Common myeloid progenitor, CD34-positive (primary cell): Measurements from ENCODE around the gene UPF3A. TPM values are rescaled to one million over a fixed set of nuclear protein-coding genes. Genes with fewer than 3 reads are reported as not detected.

Experiments used
- CTCF ChIA-PET: fragments of 350-600 bp; sonication (Branson Sonifier 250); formaldehyde crosslinking; loops from one replicate; lab custom pipeline; 2021; ENCODE audit warnings: antibody characterized with exemption; lab: Charles Lee
- POLR2A ChIA-PET: fragments of 350-600 bp; sonication (Branson Sonifier 250); formaldehyde crosslinking; loops from one replicate; lab custom pipeline; 2021; ENCODE audit warnings: antibody characterized with exemption; lab: Charles Lee
- DNase-seq, 3 donors: peaks; one replicate each; pipeline versions ENCODE4 v3.0.0 to v3.0.0-alpha.2; 2013
- H3K27ac ChIP-seq, 2 experiments: 1 replicate in 1 of 2; 2 replicates in 1 of 2; pipeline ENCODE4 v1.7.0; 2013; ENCODE audit warnings: inconsistent platforms in 2 of 2, low read length in 2 of 2, mild to moderate bottlenecking in 2 of 2, low read depth in 1 of 2, moderate library complexity in 1 of 2; ENCODE audit not compliant: severe bottlenecking in 2 of 2, insufficient read depth in 1 of 2, poor library complexity in 1 of 2
- H3K27me3 ChIP-seq, 5 experiments: replicated peaks in 2 of 5; 1 replicate in 3 of 5; 2 replicates in 2 of 5; pipeline versions ENCODE4 v1.6.1 to v1.7.0; 2013; ENCODE audit warnings: low read length in 4 of 5, mild to moderate bottlenecking in 2 of 5, moderate library complexity in 2 of 5, inconsistent platforms in 1 of 5; ENCODE audit not compliant: insufficient read depth in 5 of 5, control insufficient read depth in 4 of 5
- H3K36me3 ChIP-seq, 4 experiments: 1 replicate in 2 of 4; 2 replicates in 2 of 4; pipeline versions ENCODE4 v1.6.1 to v1.7.0; 2013; ENCODE audit warnings: low read length in 3 of 4, control low read depth in 1 of 4, mild to moderate bottlenecking in 1 of 4; ENCODE audit not compliant: control insufficient read depth in 4 of 4, insufficient read depth in 4 of 4
- H3K4me1 ChIP-seq, 4 experiments: 1 replicate in 3 of 4; 2 replicates in 1 of 4; pipeline versions ENCODE4 v1.6.1 to v1.7.1; 2013; ENCODE audit warnings: low read length in 3 of 4, mild to moderate bottlenecking in 3 of 4, control low read depth in 1 of 4, inconsistent platforms in 1 of 4, moderate library complexity in 1 of 4; ENCODE audit not compliant: control insufficient read depth in 4 of 4, insufficient read depth in 4 of 4; ENCODE audit errors: control extremely low read depth in 1 of 4
- H3K4me3 ChIP-seq, 7 experiments: 1 replicate in 4 of 7; 2 replicates in 3 of 7; pipeline versions ENCODE4 v1.5.1 to v1.7.0; 2013; ENCODE audit warnings: mild to moderate bottlenecking in 7 of 7, low read length in 6 of 7, moderate library complexity in 6 of 7, inconsistent platforms in 2 of 7, low read depth in 2 of 7, control low read depth in 1 of 7; ENCODE audit not compliant: insufficient read depth in 4 of 7, control insufficient read depth in 1 of 7; ENCODE audit errors: extremely low read depth in 1 of 7
- H3K9me3 ChIP-seq, 5 experiments: 1 replicate in 4 of 5; 2 replicates in 1 of 5; pipeline versions ENCODE4 v1.6.1 to v1.7.1; 2013; ENCODE audit warnings: low read length in 4 of 5, mild to moderate bottlenecking in 2 of 5, inconsistent platforms in 1 of 5, low read depth in 1 of 5, moderate library complexity in 1 of 5; ENCODE audit not compliant: control insufficient read depth in 4 of 5, insufficient read depth in 2 of 5; ENCODE audit errors: control extremely low read depth in 1 of 5
- WGBS: methylation state at CpG from one replicate; pipeline ENCODE4 v1.1.5; 2013; ENCODE audit not compliant: insufficient coverage; 5-methylcytosine and 5-hydroxymethylcytosine counted together
- polyA plus RNA-seq: library from polyadenylated mRNA; unstranded; fragments of 120-200 nt; gene quantifications from one replicate; pipeline ENCODE4 v1.2.1, GENCODE V29; 2013

UPF3A gene, protein sequence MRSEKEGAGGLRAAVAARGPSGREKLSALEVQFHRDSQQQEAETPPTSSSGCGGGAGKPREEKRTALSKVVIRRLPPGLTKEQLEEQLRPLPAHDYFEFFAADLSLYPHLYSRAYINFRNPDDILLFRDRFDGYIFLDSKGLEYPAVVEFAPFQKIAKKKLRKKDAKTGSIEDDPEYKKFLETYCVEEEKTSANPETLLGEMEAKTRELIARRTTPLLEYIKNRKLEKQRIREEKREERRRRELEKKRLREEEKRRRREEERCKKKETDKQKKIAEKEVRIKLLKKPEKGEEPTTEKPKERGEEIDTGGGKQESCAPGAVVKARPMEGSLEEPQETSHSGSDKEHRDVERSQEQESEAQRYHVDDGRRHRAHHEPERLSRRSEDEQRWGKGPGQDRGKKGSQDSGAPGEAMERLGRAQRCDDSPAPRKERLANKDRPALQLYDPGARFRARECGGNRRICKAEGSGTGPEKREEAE
- 81.9 TPM for polyA plus RNA-seq

DNA sequence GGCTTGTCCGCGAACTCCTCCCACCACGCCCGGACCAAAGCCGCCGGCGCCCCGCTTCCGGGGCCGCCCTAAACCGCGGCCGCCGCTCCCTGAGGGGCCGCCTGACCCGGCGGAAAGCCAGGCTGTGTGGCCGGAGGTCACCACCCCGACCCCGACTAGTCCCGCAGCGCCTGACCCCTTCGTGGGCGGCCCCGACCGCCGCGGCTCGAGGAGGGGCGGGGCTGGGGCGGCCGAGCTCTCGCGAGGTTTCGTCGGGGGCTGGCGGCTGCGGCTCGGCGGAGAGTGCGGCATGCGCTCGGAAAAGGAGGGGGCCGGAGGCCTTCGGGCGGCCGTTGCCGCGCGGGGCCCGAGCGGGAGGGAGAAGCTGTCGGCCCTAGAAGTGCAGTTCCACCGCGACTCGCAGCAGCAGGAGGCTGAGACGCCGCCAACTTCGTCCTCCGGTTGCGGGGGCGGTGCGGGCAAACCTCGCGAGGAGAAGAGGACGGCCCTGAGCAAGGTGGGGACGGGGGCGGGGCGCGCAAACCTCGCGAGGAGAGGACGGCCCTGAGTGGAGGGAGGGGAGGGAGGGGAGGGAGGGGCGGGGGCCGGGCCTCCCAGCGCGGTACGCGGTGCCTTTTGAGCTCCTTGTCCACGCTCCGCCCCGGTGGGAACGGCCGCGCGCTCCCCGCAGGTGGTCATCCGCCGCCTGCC is at the start of gene UPF3A:
UPF3A (plus strand) TSS at position 251 of the 690 bp plus-strand sequence; CDS start at position 290, 39 bp downstream.
- Histone ChIP-seq H3K36me3 (peaks cover 5 to 30% (median 12%) of the 10 kb centered on the region in 4 experiments), H3K4me3 (peak within 1 kb of the TSS; percentile 67 to 93 (median 85)), H3K27me3 (no peaks in the 10 kb centered on the region), H3K9me3 (no peaks in the 10 kb centered on the region), H3K4me1 (peaks cover 5 to 38% (median 23%) of the 10 kb centered on the region in 4 experiments), H3K27ac (peak within 1 kb of the TSS; percentile 89 to 95)
- DNase-seq, result peak; percentile 93 to 96 (median 96)
- 0% methylated on average over 35 of the region's 89 CpGs for WGBS
- CTCF ChIA-PET, result no interaction called here
- POLR2A ChIA-PET, result interaction anchor here (1.2 kb wide), 1 partner anchor 33 kb away, joined by 4 read pairs; the partner anchor contains the start of gene CHAMP1

DNA sequence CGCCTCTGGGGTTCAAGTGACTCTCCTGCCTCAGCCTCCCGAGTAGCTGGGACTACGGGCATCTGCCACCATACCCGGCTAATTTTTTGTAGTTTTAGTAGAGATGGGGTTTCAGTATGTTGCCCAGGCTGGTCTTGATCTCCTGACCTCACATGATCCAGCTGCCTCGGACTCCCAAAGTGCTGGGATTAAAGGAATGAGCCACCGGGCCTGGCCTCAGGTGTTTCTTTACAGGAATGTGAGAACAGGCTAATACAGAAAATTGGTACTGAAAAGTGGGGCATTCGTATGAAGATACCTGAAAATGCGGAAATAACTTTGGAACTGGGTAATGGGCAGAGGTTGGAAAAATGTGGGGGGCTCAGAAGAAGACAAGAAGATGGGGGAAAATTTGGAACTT is 49.5 kb upstream of the UPF3A start:
- POLR2A ChIA-PET, result no interaction called here
- Histone ChIP-seq H3K9me3 (no peaks in the 10 kb centered on the region), H3K27ac (no peak overlapping the region), H3K4me3 (no peak overlapping the region), H3K4me1 (peaks cover 9 to 20% (median 14%) of the 10 kb centered on the region in 4 experiments), H3K27me3 (peaks cover 0 to 32% (median 3%) of the 10 kb centered on the region in 5 experiments), H3K36me3 (peaks cover 0 to 3% (median 0%) of the 10 kb centered on the region in 4 experiments)
- CTCF ChIA-PET, result no interaction called here
- DNase-seq, result no peak
- WGBS, result 98% methylated on average over 5 of the region's 8 CpGs

DNA sequence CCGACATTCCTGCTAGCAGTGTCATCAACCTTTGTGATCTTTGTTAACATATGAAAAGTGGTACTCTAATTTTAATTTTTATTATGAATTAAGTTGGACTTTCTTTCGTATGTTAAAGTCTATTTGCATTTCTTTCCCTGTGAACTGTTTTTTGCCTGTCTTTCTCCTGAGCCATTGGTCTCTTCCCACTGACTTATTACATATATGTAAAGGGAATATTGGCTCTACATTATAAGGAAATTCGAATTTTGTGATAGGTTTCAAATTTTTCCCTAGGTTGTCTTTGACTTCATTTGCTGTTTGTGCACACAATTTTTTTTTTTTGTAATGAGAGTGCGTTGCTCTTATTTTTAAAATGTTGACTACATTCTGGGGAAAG is 47.1 kb upstream of the UPF3A start:
- WGBS, result no CpG with 5 or more reads among the region's 4 CpGs
- ChIA-PET POLR2A (no interaction called here), CTCF (no interaction called here)
- peak overlapping the region in 4 of 7 experiments; percentile 58 to 87 (median 84) for H3K4me3 ChIP-seq
- H3K9me3 ChIP-seq, result no peaks in the 10 kb centered on the region
- no peak overlapping the region for H3K27ac ChIP-seq
- H3K4me1 ChIP-seq, result peaks cover 9 to 18% (median 13%) of the 10 kb centered on the region in 4 experiments
- no peak for DNase-seq
- peaks cover 0 to 16% (median 3%) of the 10 kb centered on the region in 5 experiments for H3K27me3 ChIP-seq
- H3K36me3 ChIP-seq, result peaks cover 4 to 20% (median 16%) of the 10 kb centered on the region in 4 experiments

DNA sequence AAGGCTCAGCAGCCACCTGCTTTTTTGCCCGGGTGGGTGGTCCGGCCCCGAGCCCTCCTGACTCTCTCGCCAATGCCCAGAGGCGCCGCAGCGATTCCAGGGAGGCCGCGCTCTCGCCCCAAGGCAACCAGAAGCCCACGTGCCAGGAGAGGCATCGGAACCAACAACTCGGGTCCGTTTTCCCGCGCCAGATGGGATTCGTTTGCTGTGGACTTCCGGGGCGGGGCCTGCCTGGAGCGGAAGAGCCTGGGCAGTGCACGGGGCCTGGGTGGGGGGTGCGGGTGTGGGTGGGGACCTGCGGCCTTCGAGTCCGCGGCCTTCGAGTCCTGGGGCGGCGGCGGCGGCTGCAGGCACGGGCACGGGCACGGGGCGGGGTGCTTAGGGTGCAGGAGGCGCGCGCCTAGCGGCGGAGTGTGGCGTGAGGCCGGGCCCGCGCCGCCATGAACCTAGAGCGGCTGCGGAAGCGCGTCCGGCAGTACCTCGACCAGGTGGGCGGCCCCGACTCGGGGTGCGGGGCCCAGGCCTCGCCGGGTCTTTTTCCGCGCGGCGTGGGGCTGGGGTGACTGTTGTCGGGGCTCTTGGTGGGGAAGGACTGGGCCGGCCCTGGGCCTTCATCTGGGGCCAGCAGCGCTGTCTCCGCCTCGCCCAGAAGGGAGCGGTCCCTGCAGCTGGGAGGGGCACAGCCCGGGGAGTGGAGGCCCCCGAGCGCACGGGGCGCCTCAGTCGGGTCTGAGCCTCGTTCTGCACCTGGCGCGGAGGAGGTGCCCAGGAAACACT is 46.6 kb upstream of the UPF3A start, which contains the start of gene CDC16:
CDC16 (plus strand) TSS at position 253 of the 777 bp plus-strand sequence; CDS start at position 441, 188 bp downstream.
- H3K27me3 ChIP-seq, result peaks cover 0 to 10% (median 3%) of the 10 kb centered on the region in 5 experiments
- H3K9me3 ChIP-seq, result no peaks in the 10 kb centered on the region
- peaks cover 9 to 15% (median 11%) of the 10 kb centered on the region in 4 experiments for H3K4me1 ChIP-seq
- 1% methylated on average over 49 of the region's 76 CpGs for WGBS
- peak within 1 kb of the TSS in 1 of 2 experiments; percentile 81 for H3K27ac ChIP-seq
- peak; percentile 82 to 89 (median 87) for DNase-seq
- CTCF ChIA-PET, result interaction anchor here (0.7 to 1.2 kb wide), 3 partner anchors 9 to 18 kb away, joined by 3 read pairs; no protein-coding TSS in a partner anchor
- peak within 1 kb of the TSS; percentile 63 to 87 (median 82) for H3K4me3 ChIP-seq
- H3K36me3 ChIP-seq, result peaks cover 7 to 26% (median 21%) of the 10 kb centered on the region in 4 experiments
- POLR2A ChIA-PET, result no interaction called here

DNA sequence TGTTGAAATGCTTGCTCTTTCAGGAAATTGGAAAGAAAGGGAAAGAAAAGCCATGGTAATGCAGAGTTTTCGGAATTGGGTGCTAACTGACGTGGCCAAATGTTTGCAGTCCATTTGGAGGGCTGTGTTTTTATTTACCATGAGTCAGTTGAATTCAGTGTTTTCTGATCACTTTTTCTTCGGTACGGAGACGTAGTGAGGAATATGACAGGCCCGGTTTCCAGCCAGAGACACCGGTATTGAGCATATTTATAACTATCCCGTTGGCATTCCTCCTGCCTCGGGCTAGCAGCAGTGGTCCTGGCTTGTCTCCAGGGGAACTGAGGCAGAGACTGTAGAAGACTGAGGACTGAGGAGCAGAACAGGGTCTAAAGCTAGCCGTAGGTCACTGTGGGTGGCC is 45.7 kb upstream of the UPF3A start:
- H3K4me3 ChIP-seq, result peak overlapping the region in 6 of 7 experiments; percentile 63 to 87 (median 82)
- H3K27me3 ChIP-seq, result peaks cover 0 to 2% (median 0%) of the 10 kb centered on the region in 5 experiments
- peaks cover 9 to 15% (median 9%) of the 10 kb centered on the region in 4 experiments for H3K4me1 ChIP-seq
- H3K27ac ChIP-seq, result peak overlapping the region in 1 of 2 experiments; percentile 81
- H3K9me3 ChIP-seq, result no peaks in the 10 kb centered on the region
- POLR2A ChIA-PET, result interaction anchor here (1.2 kb wide), 1 partner anchor 92 kb away, joined by 3 read pairs; no protein-coding TSS in a partner anchor
- WGBS, result 58% methylated on average over 4 of the region's 10 CpGs
- no peak for DNase-seq
- CTCF ChIA-PET, result interaction anchor here (0.7 to 1.2 kb wide), 4 partner anchors 10 to 17 kb away, joined by 3 read pairs; no protein-coding TSS in a partner anchor
- peaks cover 7 to 32% (median 25%) of the 10 kb centered on the region in 4 experiments for H3K36me3 ChIP-seq

DNA sequence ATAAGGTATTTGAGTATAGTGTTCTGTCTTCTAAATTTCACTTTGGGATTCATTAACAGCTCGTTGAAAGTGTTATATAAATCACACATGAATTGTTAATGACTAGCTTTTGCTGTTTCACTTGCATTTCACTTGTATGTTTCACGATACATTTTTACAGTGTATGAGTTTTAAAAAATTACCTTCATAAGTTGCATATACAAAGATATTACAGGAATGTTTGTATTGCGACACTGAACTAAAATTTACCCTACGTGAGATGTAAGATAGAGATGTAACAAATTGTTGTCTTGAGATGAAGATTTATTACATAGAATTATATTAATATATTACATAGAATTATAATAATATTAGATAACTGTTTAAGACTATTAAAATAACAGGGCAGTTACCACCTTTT is 45.2 kb upstream of the UPF3A start:
- DNase-seq, result no peak
- H3K27me3 ChIP-seq, result no peaks in the 10 kb centered on the region
- no CpG with 5 or more reads among the region's 4 CpGs for whole genome bisulfite sequencing
- CTCF ChIA-PET, result interaction anchor here (1.0 to 1.4 kb wide), 5 partner anchors 9 to 16 kb away, joined by 3 to 4 read pairs (median 3); no protein-coding TSS in a partner anchor
- H3K4me3 ChIP-seq, result peak overlapping the region in 4 of 7 experiments; percentile 72 to 87 (median 84)
- H3K4me1 ChIP-seq, result peaks cover 9 to 15% (median 9%) of the 10 kb centered on the region in 4 experiments
- POLR2A ChIA-PET, result interaction anchor here (1.2 kb wide), 1 partner anchor 93 kb away, joined by 3 read pairs; no protein-coding TSS in a partner anchor
- H3K27ac ChIP-seq, result peak overlapping the region in 1 of 2 experiments; percentile 81
- H3K9me3 ChIP-seq, result no peaks in the 10 kb centered on the region
- H3K36me3 ChIP-seq, result peaks cover 9 to 38% (median 29%) of the 10 kb centered on the region in 4 experiments
